Caco-2 (cell line): Measurements from ENCODE around the gene GNAI1. TPM values are rescaled to one million over a fixed set of nuclear protein-coding genes. Genes with fewer than 3 reads are reported as not detected.
"Not testable (repeated sequence)": the region's sequence is repeated elsewhere in the genome, so short reads cannot be mapped to it uniquely, and the experiment has no call there.

ENCODE experiments used
- BruUV-seq: library from RNA; stranded (reverse); fragments of 400-500 nt; replicated peaks from 2 replicates; lab custom pipeline; 2021; lab: Mats Ljungman, UMichigan
- CTCF ChIA-PET: fragments of 300-600 bp; sonication (Branson Sonifier 250); formaldehyde crosslinking; loops from one replicate; lab custom pipeline; 2022; ENCODE audit warnings: antibody characterized with exemption; lab: Charles Lee
- POLR2A ChIA-PET: fragments of 300-600 bp; sonication (Branson Sonifier 250); formaldehyde crosslinking; loops from one replicate; lab custom pipeline; 2022; ENCODE audit warnings: antibody characterized with exemption; lab: Charles Lee
- DNase-seq, 2 experiments: peaks; one replicate each; pipeline versions ENCODE4 v3.0.0 to v3.0.0-alpha.2; 2020 to 2022
- H3K27me3 ChIP-seq: replicated peaks from 2 replicates; pipeline ENCODE4 v1.6.0; 2011; ENCODE audit warnings: low read length; ENCODE audit not compliant: control insufficient read depth, insufficient read depth
- H3K36me3 ChIP-seq: 2 replicates; pipeline ENCODE4 v1.5.1; 2011; ENCODE audit warnings: low read length; ENCODE audit not compliant: control insufficient read depth, insufficient read depth
- H3K4me1 ChIP-seq: fragments of 250-450 bp; sonication (Bioruptor Pico); 2 replicates; pipeline ENCODE4 v1.5.1; 2020; ENCODE audit warnings: mild to moderate bottlenecking
- H3K4me3 ChIP-seq: 2 replicates; pipeline ENCODE4 v1.5.1; 2011; ENCODE audit warnings: low read depth, mild to moderate bottlenecking, control low read depth, low read length
- H3K9me3 ChIP-seq: fragments of 250-450 bp; sonication (Bioruptor Pico); 2 replicates; pipeline ENCODE4 v1.5.1; 2020; ENCODE audit warnings: mild to moderate bottlenecking, moderate library complexity
- H3K27ac Mint-ChIP-seq: one replicate; pipeline ENCODE4 v1.8.0; 2022; ENCODE audit warnings: mixed read lengths; ENCODE audit not compliant: unreplicated experiment
- H3K27me3 Mint-ChIP-seq: one replicate; pipeline ENCODE4 v1.8.0; 2022; ENCODE audit warnings: mixed read lengths; ENCODE audit not compliant: insufficient read depth, unreplicated experiment
- H3K36me3 Mint-ChIP-seq: one replicate; pipeline ENCODE4 v1.8.0; 2022; ENCODE audit warnings: mild to moderate bottlenecking, mixed read lengths; ENCODE audit not compliant: insufficient read depth, unreplicated experiment
- H3K4me1 Mint-ChIP-seq: one replicate; pipeline ENCODE4 v1.8.0; 2022; ENCODE audit warnings: low read depth, mixed read lengths; ENCODE audit not compliant: unreplicated experiment
- H3K4me3 Mint-ChIP-seq: one replicate; pipeline ENCODE4 v1.8.0; 2022; ENCODE audit warnings: mild to moderate bottlenecking, moderate library complexity, mixed read lengths; ENCODE audit not compliant: unreplicated experiment
- H3K9me3 Mint-ChIP-seq: one replicate; pipeline ENCODE4 v1.8.0; 2022; ENCODE audit warnings: mixed read lengths; ENCODE audit not compliant: unreplicated experiment
- CTCF ChIP-seq, 2 experiments: fragments of 200-600 bp in 1 of 2; IDR thresholded peaks; 1 replicate in 1 of 2; 2 replicates in 1 of 2; pipeline versions ENCODE4 v1.5.1 to v1.8.0; 2011 to 2022; ENCODE audit warnings: antibody characterized with exemption in 1 of 2, control low read depth in 1 of 2, inconsistent platforms in 1 of 2, low read depth in 1 of 2, low read length in 1 of 2, mild to moderate bottlenecking in 1 of 2, moderate library complexity in 1 of 2; ENCODE audit not compliant: insufficient read depth in 1 of 2, severe bottlenecking in 1 of 2, unreplicated experiment in 1 of 2
- intact Hi-C: fragments of 100-400 bp; cut with micrococcal nuclease; formaldehyde crosslinking; loops from one replicate; pipeline ENCODE4 v1.10.0; 2022; ENCODE audit not compliant: unreplicated experiment
- total RNA-seq: library from RNA; stranded (reverse); gene quantifications from 2 replicates; pipeline ENCODE4 v1.2.3, GENCODE V29; 2022

Gene GNAI1
- total RNA-seq, 1 experiment from 2014 or later = 2.1 TPM

GRCh38 chr7:80153446-80153845, 18.8 kb downstream of the GNAI1 start:
- H3K9me3 ChIP-seq = no peaks in the 10 kb centered on the region
- Mint-ChIP-seq H3K4me3 (no peak overlapping the region), H3K27me3 (no peaks in the 10 kb centered on the region), H3K36me3 (no peaks in the 10 kb centered on the region), H3K4me1 (no peaks in the 10 kb centered on the region), H3K27ac (no peak overlapping the region), H3K9me3 (no peaks in the 10 kb centered on the region)
- intact Hi-C loops = no loop called here
- no peak for DNase-seq
- no peaks in the 10 kb centered on the region for H3K4me1 ChIP-seq
- no peak overlapping the region for H3K4me3 ChIP-seq
- TF ChIP-seq CTCF (IDR thresholded peaks at IDR 0.05; ENCODE audit: insufficient read depth in 1 of 2, low read depth in 1 of 2, low read length in 1 of 2, severe bottlenecking in 1 of 2, unreplicated experiment in 1 of 2) = no peak
- no TSS peak for BruUV-seq
- ChIA-PET CTCF (no interaction called here), POLR2A (no interaction called here)
- no peaks in the 10 kb centered on the region for H3K27me3 ChIP-seq
- no peaks in the 10 kb centered on the region for H3K36me3 ChIP-seq

DNA sequence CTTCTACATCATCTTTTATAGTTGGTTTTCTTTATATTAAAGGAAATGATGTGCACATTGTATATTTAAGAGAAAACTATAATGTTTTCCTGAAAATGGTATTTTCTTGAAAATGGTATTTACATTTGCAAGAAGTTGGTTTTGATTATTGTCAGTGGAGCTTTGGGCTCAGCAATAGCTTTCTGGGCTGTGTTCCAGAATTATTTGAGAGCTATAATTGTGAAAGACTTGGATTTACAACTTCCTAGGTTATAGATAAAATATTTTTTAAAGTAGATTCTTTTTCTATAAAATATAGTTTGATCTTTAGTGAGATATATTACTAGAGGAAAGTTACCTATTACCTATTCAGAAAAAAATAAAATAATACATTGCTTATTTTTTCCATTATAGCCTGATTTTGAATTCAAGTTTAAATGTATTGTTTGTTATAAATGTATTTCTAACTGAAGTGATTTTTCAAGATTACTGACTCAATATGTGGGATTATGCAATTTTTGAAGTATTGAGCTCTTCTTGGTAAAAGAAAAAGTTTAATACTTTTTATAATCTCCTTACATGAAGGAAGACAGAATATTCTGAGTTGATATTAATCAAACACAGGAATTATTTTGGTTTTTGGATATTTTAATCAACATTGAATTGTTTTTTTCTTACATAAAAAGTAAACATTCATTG, 20.2 kb downstream of the GNAI1 start:
- no peak for TF ChIP-seq CTCF (IDR thresholded peaks at IDR 0.05; ENCODE audit: insufficient read depth in 1 of 2, low read depth in 1 of 2, low read length in 1 of 2, severe bottlenecking in 1 of 2, unreplicated experiment in 1 of 2)
- H3K27me3 ChIP-seq = no peaks in the 10 kb centered on the region
- BruUV-seq = no TSS peak
- Mint-ChIP-seq H3K4me3 (no peak overlapping the region), H3K36me3 (no peaks in the 10 kb centered on the region), H3K27ac (no peak overlapping the region), H3K27me3 (no peaks in the 10 kb centered on the region), H3K9me3 (no peaks in the 10 kb centered on the region), H3K4me1 (no peaks in the 10 kb centered on the region)
- DNase-seq = no peak
- no peaks in the 10 kb centered on the region for H3K36me3 ChIP-seq
- no peaks in the 10 kb centered on the region for H3K4me1 ChIP-seq
- H3K9me3 ChIP-seq = no peaks in the 10 kb centered on the region
- H3K4me3 ChIP-seq = no peak overlapping the region
- POLR2A ChIA-PET = no interaction called here
- CTCF ChIA-PET = no interaction called here
- intact Hi-C loops = no loop called here

DNA sequence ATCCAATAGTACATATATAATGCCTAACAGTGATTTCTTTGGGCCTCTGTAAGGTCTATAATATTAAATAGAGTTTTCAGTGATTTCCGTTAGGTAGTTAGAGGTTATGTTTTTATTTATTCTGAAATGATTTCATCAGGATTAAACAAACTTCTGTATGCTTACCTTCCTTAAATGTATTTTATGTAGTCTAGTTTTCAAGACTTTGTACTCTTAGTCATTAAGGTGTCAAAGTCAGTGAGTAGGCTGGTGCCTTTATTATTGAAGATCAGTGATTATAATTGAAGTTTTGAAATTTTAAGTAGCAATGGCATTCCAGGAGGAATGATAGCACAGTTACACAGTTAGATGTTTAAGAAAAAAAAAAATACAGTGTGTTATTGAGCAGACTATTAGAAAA, 20.7 kb downstream of the GNAI1 start:
- CTCF ChIA-PET = no interaction called here
- H3K9me3 Mint-ChIP-seq = no peaks in the 10 kb centered on the region
- Histone ChIP-seq H3K4me1 (no peaks in the 10 kb centered on the region), H3K36me3 (no peaks in the 10 kb centered on the region), H3K27me3 (no peaks in the 10 kb centered on the region), H3K9me3 (no peaks in the 10 kb centered on the region), H3K4me3 (no peak overlapping the region)
- DNase-seq = no peak
- H3K36me3 Mint-ChIP-seq = no peaks in the 10 kb centered on the region
- no peaks in the 10 kb centered on the region for H3K4me1 Mint-ChIP-seq
- H3K4me3 Mint-ChIP-seq = no peak overlapping the region
- POLR2A ChIA-PET = no interaction called here
- no peaks in the 10 kb centered on the region for H3K27me3 Mint-ChIP-seq
- intact Hi-C loops = no loop called here
- H3K27ac Mint-ChIP-seq = no peak overlapping the region
- BruUV-seq = no TSS peak
- TF ChIP-seq CTCF (IDR thresholded peaks at IDR 0.05; ENCODE audit: insufficient read depth in 1 of 2, low read depth in 1 of 2, low read length in 1 of 2, severe bottlenecking in 1 of 2, unreplicated experiment in 1 of 2) = no peak

DNA sequence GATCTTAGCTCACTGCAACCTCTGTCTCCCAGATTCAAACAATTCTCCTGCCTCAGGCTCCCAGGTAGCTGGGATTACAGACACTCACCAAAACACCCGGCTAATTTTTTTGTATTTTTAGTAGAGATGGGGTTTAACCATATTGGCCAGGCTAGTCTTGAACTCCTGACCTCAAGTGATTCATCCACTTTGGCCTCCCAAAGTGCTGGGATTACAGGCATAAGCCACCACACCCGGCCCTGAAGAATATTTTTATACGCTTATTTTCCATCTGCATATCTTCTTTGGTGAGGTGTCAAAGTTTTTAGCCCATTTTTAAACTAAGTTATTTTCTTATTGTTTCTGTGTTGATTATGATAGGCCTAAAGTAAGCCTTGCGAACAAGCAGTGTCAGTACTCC, 23.1 kb downstream of the GNAI1 start:
- POLR2A ChIA-PET, H3K9me3 Mint-ChIP-seq, BruUV-seq, H3K36me3 ChIP-seq, H3K4me3 Mint-ChIP-seq, H3K27ac Mint-ChIP-seq, H3K27me3 ChIP-seq, H3K27me3 Mint-ChIP-seq, H3K9me3 ChIP-seq, intact Hi-C loops, H3K4me3 ChIP-seq, CTCF ChIA-PET, H3K4me1 Mint-ChIP-seq, DNase-seq, H3K4me1 ChIP-seq, H3K36me3 Mint-ChIP-seq: not testable (repeated sequence)
